ENCODE measurements around the gene RBFOX2. TPM values are rescaled to one million over a fixed set of nuclear protein-coding genes. Genes with fewer than 3 reads are reported as not detected.

The RBFOX2 gene
- total and polyA plus RNA-seq, 2 experiments from 2014 or later = 88.8 to 131 TPM

GRCh38 chr22:36065775-36066544, 37.3 kb upstream of the RBFOX2 start:
- Histone ChIP-seq H3K9me2 (ENCODE audit: insufficient read depth) (no peaks in the 10 kb centered on the region), H3K4me3 (peak overlapping the region; percentile 48), H3K4me1 (ENCODE audit: insufficient read depth) (no peaks in the 10 kb centered on the region), H3F3A (replicated peaks; ENCODE audit: low read depth) (no peaks in the 10 kb centered on the region), H3K27ac (ENCODE audit: low read depth) (no peak overlapping the region), H3K79me2 (replicated peaks; ENCODE audit: insufficient read depth) (no peaks in the 10 kb centered on the region), H2AFZ (peak overlapping the region; percentile 83), H3K27me3 (ENCODE audit: insufficient read depth) (0 out of 2 replicates have a peak, but pooled peaks cover 2% of the 10 kb centered on the region), H3K4me2 (peak overlapping the region; percentile 70), H4K20me1 (replicated peaks; ENCODE audit: insufficient read depth) (no peaks in the 10 kb centered on the region), H3K36me3 (ENCODE audit: insufficient read depth) (no peaks in the 10 kb centered on the region; the same call in 1 of the 2 replicates)
- ATAC-seq (peak; percentile 90), DNase-seq (ENCODE audit: low spot score) (peak; percentile 98)
- peaks cover 6% of the 10 kb centered on the region; the same call in 2 of the 3 replicates for H3K4me1 Mint-ChIP-seq
- H3K9me3 Mint-ChIP-seq = peaks cover 3% of the 10 kb centered on the region; the same call in 1 of the 3 replicates
- peak overlapping the region; percentile 83 for H3K27ac Mint-ChIP-seq
- H3K36me3 Mint-ChIP-seq (ENCODE audit: low read depth) = no peaks in the 10 kb centered on the region
- TF ChIP-seq NANOG (IDR thresholded peaks at IDR 0.05; ENCODE audit: borderline replicate concordance) (no peak), CREB1 (CRISPR knock-in tag; IDR thresholded peaks at IDR 0.05; ENCODE audit: low read depth) (peak; percentile 48; the same call in 1 of the 2 replicates), JUNB (IDR thresholded peaks at IDR 0.05; ENCODE audit: unreplicated experiment) (no peak), ZNF114 (CRISPR knock-in tag; IDR thresholded peaks at IDR 0.05) (0 out of 2 replicates have a peak, but pooled peaks have one; percentile 49), POLR2AphosphoS5 (IDR thresholded peaks at IDR 0.05; ENCODE audit: low read depth) (peak; percentile 71), STAT1 (IDR thresholded peaks at IDR 0.05; ENCODE audit: unreplicated experiment) (no peak), ZNF331 (CRISPR knock-in tag; IDR thresholded peaks at IDR 0.05; ENCODE audit: low read depth) (no peak), EZH2 (IDR thresholded peaks at IDR 0.05; ENCODE audit: low read depth, unreplicated experiment) (no peak), CTCF (conservative IDR thresholded peaks at IDR 0.05; ENCODE audit: low read depth in 2 of 2) (peak; percentile 76 to 100)
- TF ChIP-seq, protein P1, sequence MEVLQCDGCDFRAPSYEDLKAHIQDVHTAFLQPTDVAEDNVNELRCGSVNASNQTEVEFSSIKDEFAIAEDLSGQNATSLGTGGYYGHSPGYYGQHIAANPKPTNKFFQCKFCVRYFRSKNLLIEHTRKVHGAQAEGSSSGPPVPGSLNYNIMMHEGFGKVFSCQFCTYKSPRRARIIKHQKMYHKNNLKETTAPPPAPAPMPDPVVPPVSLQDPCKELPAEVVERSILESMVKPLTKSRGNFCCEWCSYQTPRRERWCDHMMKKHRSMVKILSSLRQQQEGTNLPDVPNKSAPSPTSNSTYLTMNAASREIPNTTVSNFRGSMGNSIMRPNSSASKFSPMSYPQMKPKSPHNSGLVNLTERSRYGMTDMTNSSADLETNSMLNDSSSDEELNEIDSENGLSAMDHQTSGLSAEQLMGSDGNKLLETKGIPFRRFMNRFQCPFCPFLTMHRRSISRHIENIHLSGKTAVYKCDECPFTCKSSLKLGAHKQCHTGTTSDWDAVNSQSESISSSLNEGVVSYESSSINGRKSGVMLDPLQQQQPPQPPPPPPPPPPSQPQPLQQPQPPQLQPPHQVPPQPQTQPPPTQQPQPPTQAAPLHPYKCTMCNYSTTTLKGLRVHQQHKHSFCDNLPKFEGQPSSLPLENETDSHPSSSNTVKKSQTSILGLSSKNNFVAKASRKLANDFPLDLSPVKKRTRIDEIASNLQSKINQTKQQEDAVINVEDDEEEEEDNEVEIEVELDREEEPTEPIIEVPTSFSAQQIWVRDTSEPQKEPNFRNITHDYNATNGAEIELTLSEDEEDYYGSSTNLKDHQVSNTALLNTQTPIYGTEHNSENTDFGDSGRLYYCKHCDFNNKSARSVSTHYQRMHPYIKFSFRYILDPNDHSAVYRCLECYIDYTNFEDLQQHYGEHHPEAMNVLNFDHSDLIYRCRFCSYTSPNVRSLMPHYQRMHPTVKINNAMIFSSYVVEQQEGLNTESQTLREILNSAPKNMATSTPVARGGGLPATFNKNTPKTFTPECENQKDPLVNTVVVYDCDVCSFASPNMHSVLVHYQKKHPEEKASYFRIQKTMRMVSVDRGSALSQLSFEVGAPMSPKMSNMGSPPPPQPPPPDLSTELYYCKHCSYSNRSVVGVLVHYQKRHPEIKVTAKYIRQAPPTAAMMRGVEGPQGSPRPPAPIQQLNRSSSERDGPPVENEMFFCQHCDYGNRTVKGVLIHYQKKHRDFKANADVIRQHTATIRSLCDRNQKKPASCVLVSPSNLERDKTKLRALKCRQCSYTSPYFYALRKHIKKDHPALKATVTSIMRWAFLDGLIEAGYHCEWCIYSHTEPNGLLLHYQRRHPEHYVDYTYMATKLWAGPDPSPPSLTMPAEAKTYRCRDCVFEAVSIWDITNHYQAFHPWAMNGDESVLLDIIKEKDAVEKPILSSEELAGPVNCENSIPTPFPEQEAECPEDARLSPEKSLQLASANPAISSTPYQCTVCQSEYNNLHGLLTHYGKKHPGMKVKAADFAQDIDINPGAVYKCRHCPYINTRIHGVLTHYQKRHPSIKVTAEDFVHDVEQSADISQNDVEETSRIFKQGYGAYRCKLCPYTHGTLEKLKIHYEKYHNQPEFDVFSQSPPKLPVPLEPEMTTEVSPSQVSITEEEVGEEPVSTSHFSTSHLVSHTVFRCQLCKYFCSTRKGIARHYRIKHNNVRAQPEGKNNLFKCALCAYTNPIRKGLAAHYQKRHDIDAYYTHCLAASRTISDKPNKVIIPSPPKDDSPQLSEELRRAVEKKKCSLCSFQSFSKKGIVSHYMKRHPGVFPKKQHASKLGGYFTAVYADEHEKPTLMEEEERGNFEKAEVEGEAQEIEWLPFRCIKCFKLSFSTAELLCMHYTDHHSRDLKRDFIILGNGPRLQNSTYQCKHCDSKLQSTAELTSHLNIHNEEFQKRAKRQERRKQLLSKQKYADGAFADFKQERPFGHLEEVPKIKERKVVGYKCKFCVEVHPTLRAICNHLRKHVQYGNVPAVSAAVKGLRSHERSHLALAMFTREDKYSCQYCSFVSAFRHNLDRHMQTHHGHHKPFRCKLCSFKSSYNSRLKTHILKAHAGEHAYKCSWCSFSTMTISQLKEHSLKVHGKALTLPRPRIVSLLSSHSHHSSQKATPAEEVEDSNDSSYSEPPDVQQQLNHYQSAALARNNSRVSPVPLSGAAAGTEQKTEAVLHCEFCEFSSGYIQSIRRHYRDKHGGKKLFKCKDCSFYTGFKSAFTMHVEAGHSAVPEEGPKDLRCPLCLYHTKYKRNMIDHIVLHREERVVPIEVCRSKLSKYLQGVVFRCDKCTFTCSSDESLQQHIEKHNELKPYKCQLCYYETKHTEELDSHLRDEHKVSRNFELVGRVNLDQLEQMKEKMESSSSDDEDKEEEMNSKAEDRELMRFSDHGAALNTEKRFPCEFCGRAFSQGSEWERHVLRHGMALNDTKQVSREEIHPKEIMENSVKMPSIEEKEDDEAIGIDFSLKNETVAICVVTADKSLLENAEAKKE (CRISPR knock-in tag; IDR thresholded peaks at IDR 0.05) = no peak
- TF ChIP-seq, protein P2, sequence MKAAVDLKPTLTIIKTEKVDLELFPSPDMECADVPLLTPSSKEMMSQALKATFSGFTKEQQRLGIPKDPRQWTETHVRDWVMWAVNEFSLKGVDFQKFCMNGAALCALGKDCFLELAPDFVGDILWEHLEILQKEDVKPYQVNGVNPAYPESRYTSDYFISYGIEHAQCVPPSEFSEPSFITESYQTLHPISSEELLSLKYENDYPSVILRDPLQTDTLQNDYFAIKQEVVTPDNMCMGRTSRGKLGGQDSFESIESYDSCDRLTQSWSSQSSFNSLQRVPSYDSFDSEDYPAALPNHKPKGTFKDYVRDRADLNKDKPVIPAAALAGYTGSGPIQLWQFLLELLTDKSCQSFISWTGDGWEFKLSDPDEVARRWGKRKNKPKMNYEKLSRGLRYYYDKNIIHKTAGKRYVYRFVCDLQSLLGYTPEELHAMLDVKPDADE (IDR thresholded peaks at IDR 0.05) = no peak
- TF ChIP-seq, protein P3, sequence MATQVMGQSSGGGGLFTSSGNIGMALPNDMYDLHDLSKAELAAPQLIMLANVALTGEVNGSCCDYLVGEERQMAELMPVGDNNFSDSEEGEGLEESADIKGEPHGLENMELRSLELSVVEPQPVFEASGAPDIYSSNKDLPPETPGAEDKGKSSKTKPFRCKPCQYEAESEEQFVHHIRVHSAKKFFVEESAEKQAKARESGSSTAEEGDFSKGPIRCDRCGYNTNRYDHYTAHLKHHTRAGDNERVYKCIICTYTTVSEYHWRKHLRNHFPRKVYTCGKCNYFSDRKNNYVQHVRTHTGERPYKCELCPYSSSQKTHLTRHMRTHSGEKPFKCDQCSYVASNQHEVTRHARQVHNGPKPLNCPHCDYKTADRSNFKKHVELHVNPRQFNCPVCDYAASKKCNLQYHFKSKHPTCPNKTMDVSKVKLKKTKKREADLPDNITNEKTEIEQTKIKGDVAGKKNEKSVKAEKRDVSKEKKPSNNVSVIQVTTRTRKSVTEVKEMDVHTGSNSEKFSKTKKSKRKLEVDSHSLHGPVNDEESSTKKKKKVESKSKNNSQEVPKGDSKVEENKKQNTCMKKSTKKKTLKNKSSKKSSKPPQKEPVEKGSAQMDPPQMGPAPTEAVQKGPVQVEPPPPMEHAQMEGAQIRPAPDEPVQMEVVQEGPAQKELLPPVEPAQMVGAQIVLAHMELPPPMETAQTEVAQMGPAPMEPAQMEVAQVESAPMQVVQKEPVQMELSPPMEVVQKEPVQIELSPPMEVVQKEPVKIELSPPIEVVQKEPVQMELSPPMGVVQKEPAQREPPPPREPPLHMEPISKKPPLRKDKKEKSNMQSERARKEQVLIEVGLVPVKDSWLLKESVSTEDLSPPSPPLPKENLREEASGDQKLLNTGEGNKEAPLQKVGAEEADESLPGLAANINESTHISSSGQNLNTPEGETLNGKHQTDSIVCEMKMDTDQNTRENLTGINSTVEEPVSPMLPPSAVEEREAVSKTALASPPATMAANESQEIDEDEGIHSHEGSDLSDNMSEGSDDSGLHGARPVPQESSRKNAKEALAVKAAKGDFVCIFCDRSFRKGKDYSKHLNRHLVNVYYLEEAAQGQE (IDR thresholded peaks at IDR 0.05; ENCODE audit: unreplicated experiment) = no peak
- peak overlapping the region; percentile 80 for H3K4me3 Mint-ChIP-seq
- peaks cover 5% of the 10 kb centered on the region for H3K27me3 Mint-ChIP-seq (ENCODE audit: insufficient read depth, low read depth, poor library complexity)

All from GM23338 (cell line).